Measurements from ENCODE around the gene TPTE. TPM values are rescaled to one million over a fixed set of nuclear protein-coding genes. Genes with fewer than 3 reads are reported as not detected.
"Not testable (repeated sequence)": the region's sequence is repeated elsewhere in the genome, so short reads cannot be mapped to it uniquely, and the experiment has no call there.

Gene TPTE
- total and polyA plus RNA-seq, 2 of the 8 experiments (the other 6 are each of a cell fraction or from before 2014, with no cell fraction given): not detected

DNA sequence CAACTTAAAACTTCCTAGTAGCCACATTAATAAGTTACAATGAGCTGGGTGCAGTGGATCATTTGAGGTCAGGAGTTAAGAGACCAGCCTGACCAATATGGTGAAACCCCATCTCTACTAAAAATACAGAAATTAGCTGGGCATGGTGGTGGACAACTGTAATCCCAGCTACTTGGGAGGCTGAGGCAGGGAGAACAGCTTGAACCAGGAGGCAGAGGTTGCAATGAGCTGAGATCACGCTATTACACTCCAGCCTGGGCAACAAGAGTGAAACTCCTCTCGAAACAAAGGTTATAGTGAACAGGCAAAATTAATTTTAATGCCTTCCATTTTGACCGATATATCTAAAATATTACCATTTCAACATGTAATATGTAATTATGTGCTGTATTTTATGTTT lies 30.9 kb upstream of the TPTE start:
- H2BK120ac ChIP-seq (replicated peaks; ENCODE audit: low read depth, low read length); H4K91ac ChIP-seq (replicated peaks; ENCODE audit: insufficient read length, low read length); H3K4ac ChIP-seq (replicated peaks; ENCODE audit: insufficient read length, low read depth, low read length); H3K23me2 ChIP-seq (ENCODE audit: low read depth, low read length); H3K4me3 ChIP-seq (ENCODE audit: extremely low read depth in 1 of 4, insufficient read depth in 2 of 4, low read depth in 3 of 4, low read length in 4 of 4); H3K14ac ChIP-seq (ENCODE audit: insufficient read length); H2BK15ac ChIP-seq (ENCODE audit: low read length); H2BK5ac ChIP-seq (ENCODE audit: low read depth, low read length); H3K56ac ChIP-seq (replicated peaks; ENCODE audit: insufficient read length, low read depth, low read length); H3K79me2 ChIP-seq (ENCODE audit: control insufficient read depth in 1 of 2, insufficient read depth in 2 of 2, low read length in 2 of 2); POLR2A ChIA-PET (ENCODE audit: partially characterized antibody); H2BK20ac ChIP-seq (ENCODE audit: low read length); DNase-seq (ENCODE audit: low read depth in 1 of 2, low spot score in 2 of 2); H2BK12ac ChIP-seq (ENCODE audit: low read depth, low read length); H2AFZ ChIP-seq (ENCODE audit: low read length); H3K36me3 ChIP-seq (ENCODE audit: control insufficient read depth in 2 of 4, insufficient read depth in 4 of 4, low read length in 3 of 4); H3K4me2 ChIP-seq (ENCODE audit: insufficient read depth in 1 of 2, low read depth in 2 of 2, low read length in 2 of 2); H3K27me3 ChIP-seq (replicated peaks in 1 of 4; ENCODE audit: control insufficient read depth in 3 of 4, extremely low read depth in 1 of 4, insufficient read depth in 3 of 4, low read length in 3 of 4); H3K4me1 ChIP-seq (replicated peaks in 1 of 4; ENCODE audit: control insufficient read depth in 3 of 4, insufficient read depth in 4 of 4, low read length in 3 of 4); H4K5ac ChIP-seq (ENCODE audit: insufficient read length, low read depth, low read length); H3K79me1 ChIP-seq (ENCODE audit: low read depth, low read length); H3K9ac ChIP-seq (replicated peaks in 1 of 4; ENCODE audit: extremely low read depth in 1 of 4, low read depth in 3 of 4, low read length in 3 of 4); H4K8ac ChIP-seq (ENCODE audit: extremely low read depth, insufficient read depth, low read length); H2AK5ac ChIP-seq (ENCODE audit: low read depth, low read length); FAIRE-seq; H3K27ac ChIP-seq (ENCODE audit: low read depth, low read length); H3K23ac ChIP-seq (ENCODE audit: insufficient read length); H4K20me1 ChIP-seq (replicated peaks in 1 of 2; ENCODE audit: control insufficient read depth in 1 of 2, insufficient read depth in 2 of 2, low read length in 2 of 2); H3K18ac ChIP-seq (ENCODE audit: extremely low read depth, low read length): not testable (repeated sequence)
- 62% methylated on average over 3 of the region's 3 CpGs; no CpG with 5 or more reads in 1 of the 2 experiments for WGBS, 2 experiments (ENCODE audit: extremely low coverage in 1 of 2, insufficient coverage in 1 of 2, insufficient read length in 1 of 2, insufficient replicate concordance in 2 of 2, low coverage in 1 of 2, low lambda C conversion rate in 2 of 2, missing lambda C conversion rate in 1 of 2)
- CTCF ChIA-PET (ENCODE audit: partially characterized antibody): interaction anchor here (0.6 kb wide), 1 partner anchor 71 kb away, joined by 3 read pairs; no protein-coding TSS in a partner anchor
- H3K9me3 ChIP-seq (ENCODE audit: insufficient read depth in 2 of 2, low read depth in 1 of 2, low read length in 1 of 2): peaks cover 10 to 17% of the 10 kb centered on the region in 2 experiments

Measured in H1 (cell line).